ENCODE data around the gene TCP10L.
"Not testable (repeated sequence)": the region's sequence is repeated elsewhere in the genome, so short reads cannot be mapped to it uniquely, and the experiment has no call there.

Gene TCP10L

GRCh38 chr21:32585042-32585710, at the start of gene TCP10L:
TSS of gene TCP10L (minus strand) at chr21:32585523. CDS start at chr21:32584304, 1,219 bp downstream.
- no peak for DNase-seq

GRCh38 chr21:32626621-32627196, 41.4 kb upstream of the TCP10L start:
- no peak for DNase-seq

GRCh38 chr21:32618218-32618617, 32.9 kb upstream of the TCP10L start:
- not testable (repeated sequence) for DNase-seq

- no peak for DNase-seq
Measured at GRCh38 chr21:32613436-32614043, 28.2 kb upstream of the TCP10L start.

- no peak for DNase-seq
Measured at GRCh38 chr21:32612999-32613337, 27.6 kb upstream of the TCP10L start.

GRCh38 chr21:32612075-32612998, 27.0 kb upstream of the TCP10L start, which contains the start of gene CFAP298:
TSS of gene CFAP298 (minus strand) at chr21:32612377. CDS start at chr21:32612243, 134 bp downstream.
- peak; percentile 80 to 82 for DNase-seq

- DNase-seq: peak; percentile 6 to 19
Measured at GRCh38 chr21:32611471-32611997, 26.2 kb upstream of the TCP10L start.

GRCh38 chr21:32610940-32611339, 25.6 kb upstream of the TCP10L start:
- not testable (repeated sequence) for DNase-seq

GRCh38 chr21:32608851-32609250, 23.5 kb upstream of the TCP10L start:
- no peak for DNase-seq

- no peak for DNase-seq
Measured at GRCh38 chr21:32605469-32605868, 20.1 kb upstream of the TCP10L start.

GRCh38 chr21:32604464-32604863, 19.1 kb upstream of the TCP10L start:
- DNase-seq: no peak

- no peak for DNase-seq
Measured at GRCh38 chr21:32603131-32603530, 17.8 kb upstream of the TCP10L start.

- DNase-seq: no peak
Measured at GRCh38 chr21:32602099-32602498, 16.8 kb upstream of the TCP10L start.

- DNase-seq: no peak
Measured at GRCh38 chr21:32599526-32599925, 14.2 kb upstream of the TCP10L start.

- DNase-seq: no peak
Measured at GRCh38 chr21:32599091-32599490, 13.8 kb upstream of the TCP10L start.

- no peak for DNase-seq
Measured at GRCh38 chr21:32597205-32597604, 11.9 kb upstream of the TCP10L start.

- no peak for DNase-seq
Measured at GRCh38 chr21:32595431-32595830, 10.1 kb upstream of the TCP10L start.

GRCh38 chr21:32593690-32594089, 8.4 kb upstream of the TCP10L start:
- no peak for DNase-seq

- no peak for DNase-seq
Measured at GRCh38 chr21:32592929-32593502, 7.7 kb upstream of the TCP10L start.

GRCh38 chr21:32590130-32590529, 4.8 kb upstream of the TCP10L start:
- no peak for DNase-seq

- no peak for DNase-seq
Measured at GRCh38 chr21:32587651-32588050, 2.3 kb upstream of the TCP10L start.

- no peak for DNase-seq
Measured at GRCh38 chr21:32587120-32587519, 1.8 kb upstream of the TCP10L start.

- DNase-seq: no peak
Measured at GRCh38 chr21:32585970-32586369, 647 bp upstream of the TCP10L start.
